Endodermal cell (in vitro differentiated cells): Measurements from ENCODE around the gene FILIP1. TPM values are rescaled to one million over a fixed set of nuclear protein-coding genes. Genes with fewer than 3 reads are reported as not detected.

Experiments used
- DNase-seq: peaks from one replicate; pipeline ENCODE4 v3.0.0-alpha.2; 2017
- H3K27ac ChIP-seq: 2 replicates; pipeline ENCODE4 v1.5.1; 2013; ENCODE audit warnings: mild to moderate bottlenecking, low read depth, low read length, moderate library complexity
- H3K27me3 ChIP-seq: 2 replicates; pipeline ENCODE4 v1.6.1; 2013; ENCODE audit warnings: mild to moderate bottlenecking, low read length, moderate library complexity; ENCODE audit not compliant: insufficient read depth, control insufficient read depth, poor library complexity, severe bottlenecking
- H3K36me3 ChIP-seq: 2 replicates; pipeline ENCODE4 v1.7.0; 2013; ENCODE audit warnings: mild to moderate bottlenecking, low read length, moderate library complexity; ENCODE audit not compliant: control insufficient read depth, insufficient read depth
- H3K4me1 ChIP-seq: one replicate; pipeline ENCODE4 v1.7.0; 2013; ENCODE audit warnings: low read length; ENCODE audit not compliant: control insufficient read depth, insufficient read depth
- H3K4me3 ChIP-seq: 2 replicates; pipeline ENCODE4 v1.5.1; 2013; ENCODE audit warnings: mild to moderate bottlenecking, low read length, moderate library complexity
- H3K9ac ChIP-seq: 2 replicates; pipeline ENCODE4 v1.6.1; 2013; ENCODE audit warnings: mild to moderate bottlenecking, low read length, moderate library complexity; ENCODE audit not compliant: poor library complexity, severe bottlenecking; ENCODE audit errors: extremely low read depth
- H3K9me3 ChIP-seq: 2 replicates; pipeline ENCODE4 v1.6.1; 2013; ENCODE audit warnings: mild to moderate bottlenecking, low read length, moderate library complexity; ENCODE audit not compliant: control insufficient read depth
- H3K27ac Mint-ChIP-seq: 2 replicates; pipeline ENCODE4 v1.8.0; 2020; ENCODE audit warnings: mixed read lengths
- H3K27me3 Mint-ChIP-seq: 2 replicates; pipeline ENCODE4 v1.8.0; 2021; ENCODE audit warnings: mild to moderate bottlenecking, mixed read lengths; ENCODE audit not compliant: insufficient read depth
- H3K36me3 Mint-ChIP-seq: 2 replicates; pipeline ENCODE4 v1.8.0; 2020; ENCODE audit warnings: low read depth, mixed read lengths
- H3K4me1 Mint-ChIP-seq: 2 replicates; pipeline ENCODE4 v1.8.0; 2020; ENCODE audit warnings: mixed read lengths
- H3K4me3 Mint-ChIP-seq: 2 replicates; pipeline ENCODE4 v1.8.0; 2020; ENCODE audit warnings: mild to moderate bottlenecking, moderate library complexity, mixed read lengths
- H3K9me3 Mint-ChIP-seq: 2 replicates; pipeline ENCODE4 v1.8.0; 2020; ENCODE audit warnings: mild to moderate bottlenecking, mixed read lengths
- CTCF ChIP-seq: fragments of 200-600 bp; sonication (generic); conservative IDR thresholded peaks from 2 replicates; pipeline ENCODE4 v1.5.0; 2021; ENCODE audit warnings: antibody characterized with exemption, mild to moderate bottlenecking
- WGBS, 2 experiments: methylation state at CpG; one replicate each; pipeline versions ENCODE4 v1.1.5 to v1.1.7; 2013; ENCODE audit warnings: missing lambda C conversion rate in 2 of 2, mixed read lengths in 1 of 2; ENCODE audit not compliant: insufficient coverage in 1 of 2, insufficient read length in 1 of 2; 5-methylcytosine and 5-hydroxymethylcytosine counted together
- total RNA-seq, 2 donors: library from RNA; stranded (reverse); fragmentation: NEBNext Ultra II Directional in 1 of 2; extraction: Animal tissue kit (Norgen Biotek cat#: 25700) in 1 of 2; gene quantifications; 2 replicates in 1 of 2; 3 replicates in 1 of 2; pipeline ENCODE4 v1.2.1, GENCODE V29; 2021

Gene FILIP1
- total RNA-seq, 2 donors from 2014 or later = 0.35 TPM

GRCh38 chr6:75378101-75378500, 115.5 kb downstream of the FILIP1 start:
- H3K4me1 Mint-ChIP-seq = peaks cover 26% of the 10 kb centered on the region
- TF ChIP-seq CTCF = no peak

GRCh38 chr6:75377386-75377785, 116.2 kb downstream of the FILIP1 start:
- Mint-ChIP-seq H3K36me3 (no peaks in the 10 kb centered on the region), H3K27me3 (no peaks in the 10 kb centered on the region), H3K9me3 (peaks cover 2% of the 10 kb centered on the region), H3K4me3 (no peak overlapping the region), H3K27ac (no peak overlapping the region), H3K4me1 (peaks cover 22% of the 10 kb centered on the region)
- no peaks in the 10 kb centered on the region for H3K36me3 ChIP-seq
- H3K4me3 ChIP-seq = no peak overlapping the region
- H3K27ac ChIP-seq = no peak overlapping the region
- no peak for TF ChIP-seq CTCF
- H3K27me3 ChIP-seq = no peaks in the 10 kb centered on the region
- DNase-seq = no peak
- peaks cover 8% of the 10 kb centered on the region for H3K4me1 ChIP-seq
- 75 to 83% methylated on average over 1 to 3 of the region's 3 CpGs for WGBS, 2 experiments
- H3K9ac ChIP-seq = no peak overlapping the region
- H3K9me3 ChIP-seq = no peaks in the 10 kb centered on the region

More at GRCh38 chr6:75378101-75378500, 115.5 kb downstream of the FILIP1 start:
- Histone ChIP-seq H3K4me3 (no peak overlapping the region), H3K27me3 (no peaks in the 10 kb centered on the region), H3K4me1 (peaks cover 8% of the 10 kb centered on the region), H3K36me3 (no peaks in the 10 kb centered on the region), H3K27ac (no peak overlapping the region), H3K9me3 (no peaks in the 10 kb centered on the region), H3K9ac (no peak overlapping the region)
- H3K9me3 Mint-ChIP-seq = peaks cover under 1% of the 10 kb centered on the region
- no peak overlapping the region for H3K4me3 Mint-ChIP-seq
- 44 to 46% methylated on average over 2 of the region's 2 CpGs for WGBS, 2 experiments
- no peaks in the 10 kb centered on the region for H3K27me3 Mint-ChIP-seq
- H3K36me3 Mint-ChIP-seq = no peaks in the 10 kb centered on the region
- no peak for DNase-seq
- no peak overlapping the region for H3K27ac Mint-ChIP-seq

GRCh38 chr6:75376347-75377024, 117.1 kb downstream of the FILIP1 start:
- Mint-ChIP-seq H3K27me3 (no peaks in the 10 kb centered on the region), H3K9me3 (peaks cover 2% of the 10 kb centered on the region), H3K4me3 (no peak overlapping the region), H3K4me1 (peaks cover 17% of the 10 kb centered on the region), H3K36me3 (no peaks in the 10 kb centered on the region), H3K27ac (no peak overlapping the region)
- Histone ChIP-seq H3K27ac (no peak overlapping the region), H3K9ac (no peak overlapping the region), H3K4me3 (no peak overlapping the region), H3K27me3 (no peaks in the 10 kb centered on the region), H3K9me3 (no peaks in the 10 kb centered on the region), H3K36me3 (no peaks in the 10 kb centered on the region), H3K4me1 (peaks cover 8% of the 10 kb centered on the region)
- DNase-seq = no peak
- 55 to 60% methylated on average over 2 of the region's 2 CpGs for WGBS, 2 experiments
- no peak for TF ChIP-seq CTCF
